NK-92 (cell line): ENCODE measurements around the gene TANC1.

Experiments used
- DNase-seq: peaks from one replicate; lab custom pipeline; 2025; ENCODE audit not compliant: unreplicated experiment; lab: John Stamatoyannopoulos, UW

Gene TANC1

DNA sequence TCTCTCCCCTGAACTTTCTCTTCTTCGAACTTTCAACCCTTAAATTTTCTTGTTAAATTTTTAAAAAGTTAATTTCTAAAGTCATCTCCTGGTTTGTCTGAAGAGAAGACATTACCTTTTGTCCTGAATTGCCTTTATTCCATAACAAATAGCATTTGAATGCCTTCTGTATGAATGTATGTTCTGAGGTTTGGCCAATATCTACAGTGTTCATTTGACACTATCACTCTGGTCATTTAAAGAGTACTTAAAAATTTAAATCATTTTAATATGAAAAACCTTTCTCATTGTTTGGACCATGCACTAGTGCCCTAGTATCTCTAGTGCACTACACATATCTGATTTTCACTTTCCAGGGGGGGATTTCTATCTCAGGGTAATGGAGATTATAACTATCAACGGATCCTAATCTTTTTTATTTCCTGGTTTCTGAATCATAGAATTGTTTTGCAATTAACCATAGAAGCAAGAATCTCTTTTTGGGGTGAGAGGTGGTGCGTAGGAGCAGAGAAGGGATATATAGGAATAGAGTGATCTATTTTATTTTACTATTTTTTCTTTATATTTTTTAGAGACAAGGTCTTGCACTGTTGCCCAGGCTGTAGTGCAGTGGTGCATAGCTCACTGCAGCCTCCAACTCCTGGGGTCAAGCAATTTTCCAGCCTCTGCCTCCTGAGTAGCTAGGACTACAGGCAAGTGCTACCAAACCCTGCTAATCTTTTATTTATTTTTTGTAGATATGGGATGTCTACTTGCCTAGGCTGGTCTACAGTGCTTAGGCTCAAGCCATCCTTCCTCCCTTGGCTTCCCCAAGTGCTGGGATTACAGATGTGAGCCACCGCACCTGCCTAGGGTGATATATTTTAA, 25.5 kb downstream of the TANC1 start:
- DNase-seq, result no peak

DNA sequence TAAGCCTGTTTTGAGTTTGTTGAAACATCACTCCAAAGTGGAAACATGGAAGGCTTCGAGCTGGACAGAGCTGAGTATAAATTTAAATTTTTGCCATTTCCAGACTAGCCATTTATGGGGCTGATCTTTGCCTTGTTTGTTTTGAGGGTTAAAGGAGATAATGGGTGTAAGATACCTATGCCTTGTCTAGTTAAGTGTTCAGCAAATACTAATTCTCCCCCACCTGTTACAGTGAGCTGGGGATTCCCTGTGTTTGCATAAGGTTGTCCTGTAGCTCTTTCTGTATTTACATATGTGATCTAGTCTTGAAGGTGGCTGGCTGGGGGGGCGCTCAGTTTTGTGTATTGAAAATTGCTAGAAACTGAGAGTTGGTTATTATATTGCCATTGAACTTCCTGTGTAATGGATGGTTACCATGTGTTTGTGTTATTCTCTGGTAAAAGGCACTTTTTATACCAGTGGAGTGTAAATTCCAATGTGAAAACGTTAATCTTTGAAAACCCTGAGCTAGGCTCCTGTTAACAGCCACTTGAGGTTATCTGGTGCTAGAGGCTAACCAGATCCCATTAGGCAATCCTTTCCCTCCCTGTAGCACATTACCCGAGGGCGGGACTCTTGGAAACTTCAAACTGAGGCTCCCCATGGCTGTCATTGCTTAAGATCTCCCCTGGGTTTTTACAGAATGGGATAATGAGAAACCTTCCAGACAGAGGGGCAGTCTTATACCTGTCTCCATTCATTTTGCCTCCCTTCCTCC, 26.7 kb downstream of the TANC1 start:
- DNase-seq, result no peak

DNA sequence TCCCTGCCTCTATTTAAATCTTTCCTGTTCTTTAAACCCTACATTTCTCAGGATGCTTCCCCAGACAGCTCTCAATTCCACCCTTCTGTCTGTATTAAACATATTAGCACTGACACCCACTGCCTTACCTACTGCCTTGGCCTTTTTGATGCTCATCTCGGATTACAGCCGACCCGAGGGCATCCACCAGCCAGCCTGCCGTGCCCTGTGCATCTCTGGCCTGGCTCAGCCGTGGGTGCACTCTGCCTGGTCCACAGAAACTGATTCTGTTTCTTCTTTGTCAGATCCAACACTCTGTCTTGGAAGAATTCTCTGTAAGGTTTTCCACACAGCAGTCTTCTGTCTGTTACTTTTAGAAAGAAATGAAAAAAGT, 27.2 kb downstream of the TANC1 start:
- DNase-seq, result no peak

DNA sequence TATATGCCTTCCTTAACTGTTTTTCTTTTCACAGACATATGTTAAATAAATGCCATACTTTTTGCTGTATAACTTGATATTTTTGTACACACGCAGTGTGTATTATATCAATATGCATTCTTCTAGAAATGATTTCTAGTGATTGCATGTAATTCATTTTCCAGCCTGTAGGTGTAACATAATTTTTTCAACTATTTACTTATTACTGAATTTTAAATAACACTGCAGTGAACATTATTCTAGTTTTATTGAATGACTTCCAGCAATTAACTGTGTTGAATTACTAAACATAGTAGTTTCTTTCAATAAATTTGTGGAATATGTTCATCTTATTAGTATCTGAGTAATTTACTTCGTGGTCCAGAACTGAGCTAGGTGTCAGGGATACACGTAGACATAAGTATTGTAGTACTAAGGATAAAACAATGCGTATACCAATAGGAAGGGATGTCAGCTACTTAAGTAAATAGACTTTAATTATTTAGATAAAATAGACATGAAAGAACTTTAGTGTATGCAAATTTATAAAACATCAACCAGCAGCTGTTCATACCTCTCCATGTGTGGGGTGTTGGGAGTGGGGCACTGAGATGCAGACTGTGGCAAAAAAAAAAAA, 28.0 kb downstream of the TANC1 start:
- DNase-seq, result no peak

DNA sequence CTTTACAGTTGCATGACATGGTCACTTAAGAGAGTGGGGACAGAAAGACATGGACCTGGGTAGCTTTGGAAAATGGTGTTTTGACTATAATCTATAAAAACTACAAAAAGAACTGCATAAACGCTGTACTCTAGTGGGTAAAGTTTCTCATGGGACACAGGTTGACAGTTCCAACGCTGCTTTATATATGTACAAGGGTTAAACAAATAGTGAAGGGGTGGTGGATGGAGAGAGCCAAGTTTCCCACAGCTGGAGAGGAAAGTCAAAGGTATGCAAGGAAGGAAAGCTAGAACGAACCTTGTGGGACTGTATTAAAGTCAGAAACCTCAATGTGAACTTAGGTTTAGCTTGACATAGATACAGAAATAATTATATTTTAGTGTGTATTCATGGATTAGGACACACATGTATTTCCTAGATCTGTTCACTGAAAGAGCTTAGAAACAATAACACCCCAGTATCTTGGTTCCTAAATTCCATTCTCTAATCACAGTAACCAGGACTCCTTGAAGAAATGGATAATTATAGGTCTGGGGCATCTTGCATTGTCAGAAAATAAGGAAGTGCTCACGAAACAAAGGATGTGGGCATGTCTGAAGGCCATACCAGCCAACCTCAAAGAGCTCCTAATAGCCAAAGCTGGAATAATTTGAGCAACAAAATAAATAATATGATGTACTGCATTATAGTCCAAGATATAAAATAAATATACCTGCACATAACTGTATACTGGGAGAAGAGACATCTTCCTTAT, 28.8 kb downstream of the TANC1 start:
- DNase-seq, result no peak

DNA sequence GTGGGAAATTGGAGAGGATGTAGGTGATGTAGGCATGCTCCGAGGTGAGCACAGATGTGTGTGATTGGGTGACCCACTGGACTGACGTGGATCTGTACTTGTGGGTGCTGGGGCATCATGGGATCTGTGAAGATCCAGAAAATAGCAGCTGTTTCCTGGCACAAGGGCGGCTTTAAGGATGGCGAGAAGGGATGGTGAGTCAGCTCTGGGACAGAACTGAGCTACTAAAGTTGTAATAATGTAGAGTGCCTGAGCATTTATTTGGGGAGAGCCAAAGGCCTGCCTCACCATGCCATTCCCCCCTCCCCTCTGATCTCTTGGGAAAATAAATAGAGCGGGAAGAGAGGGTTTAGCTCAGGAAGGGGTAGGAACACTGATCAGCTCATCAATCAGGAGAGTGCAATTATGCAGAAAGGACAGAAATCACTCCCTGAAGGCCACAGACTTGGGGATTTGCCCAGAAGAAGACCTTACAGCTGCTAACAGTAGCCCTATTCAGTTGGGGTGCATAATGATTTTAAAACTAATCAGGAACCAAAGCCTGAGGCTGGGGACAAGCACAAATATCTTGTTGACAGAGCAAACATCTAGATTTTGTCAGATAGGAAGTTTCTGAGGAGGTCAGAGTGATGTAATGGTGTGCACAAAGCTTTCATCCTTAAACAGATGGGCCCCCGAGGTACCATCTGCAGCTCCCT, 30.3 kb downstream of the TANC1 start:
- DNase-seq, result no peak

DNA sequence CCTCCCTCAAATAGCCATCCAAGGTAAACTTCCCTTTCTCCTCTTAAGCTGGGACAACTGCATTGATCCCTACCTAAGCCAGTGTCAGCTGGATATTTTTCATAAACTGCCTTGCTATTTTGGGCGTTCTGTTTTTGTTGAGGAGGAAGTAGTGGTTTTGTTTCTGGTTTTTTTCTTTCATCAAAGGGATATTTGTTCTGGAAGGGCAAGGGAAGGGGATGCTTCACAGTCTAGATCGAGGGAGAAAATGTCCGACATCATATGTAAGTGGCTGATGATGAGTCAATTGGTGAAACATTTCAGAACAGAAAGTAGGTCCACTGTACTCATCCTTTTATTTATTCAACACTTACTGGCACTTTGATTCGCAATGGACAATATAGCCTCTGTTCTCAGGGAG, 31.0 kb downstream of the TANC1 start:
- DNase-seq, result no peak

DNA sequence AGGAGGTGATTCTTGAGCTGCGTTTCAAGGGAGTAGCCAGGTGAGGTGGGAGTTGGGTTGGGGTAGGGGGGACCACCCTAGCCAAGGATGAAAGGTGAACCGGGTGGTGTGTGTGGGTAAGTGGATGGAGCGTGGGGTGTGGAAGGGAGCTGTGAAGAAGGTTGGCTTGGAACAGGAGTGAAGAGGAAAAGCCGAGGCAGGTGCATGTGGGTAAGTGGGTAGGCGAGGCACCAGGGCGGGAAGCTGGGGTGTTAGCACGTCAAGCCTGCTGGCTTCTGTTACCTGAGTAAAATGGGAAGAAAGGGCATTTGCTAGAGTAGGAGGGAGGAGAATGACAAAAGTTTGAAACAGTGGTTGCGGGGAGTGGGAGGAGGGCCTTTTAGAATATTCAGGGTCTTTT, 31.6 kb downstream of the TANC1 start:
- no peak for DNase-seq

DNA sequence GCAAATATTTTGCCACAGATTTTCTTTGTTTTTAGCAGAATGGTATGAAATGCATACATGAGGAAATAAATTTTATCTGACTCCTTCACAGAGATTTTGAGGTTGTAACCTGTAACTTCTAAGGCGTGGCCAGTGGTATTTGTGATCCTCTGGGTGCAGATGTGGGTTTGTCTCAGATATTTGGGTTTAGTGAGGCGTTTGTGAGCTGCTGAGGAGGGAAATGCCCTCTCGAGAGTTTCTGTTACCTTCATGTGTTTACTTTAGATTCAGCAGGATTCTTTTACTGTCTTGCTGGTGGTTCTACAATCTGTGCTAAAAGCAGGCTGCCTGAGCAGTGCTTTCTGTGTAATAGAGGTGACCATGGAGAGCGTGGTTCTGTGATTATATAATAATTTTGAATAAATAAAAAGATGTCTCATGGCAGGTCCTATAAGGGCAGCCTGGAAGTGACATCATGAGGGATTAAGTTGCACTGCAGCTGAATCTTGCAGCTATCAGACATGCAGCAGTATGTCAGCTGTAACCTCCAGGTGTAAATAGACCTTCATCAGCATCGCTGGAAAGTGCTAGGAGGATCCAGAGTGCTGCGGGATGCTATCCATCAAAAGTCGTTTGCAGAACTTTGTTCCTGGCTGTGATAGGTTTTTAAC, 34.1 kb downstream of the TANC1 start:
- DNase-seq, result no peak

DNA sequence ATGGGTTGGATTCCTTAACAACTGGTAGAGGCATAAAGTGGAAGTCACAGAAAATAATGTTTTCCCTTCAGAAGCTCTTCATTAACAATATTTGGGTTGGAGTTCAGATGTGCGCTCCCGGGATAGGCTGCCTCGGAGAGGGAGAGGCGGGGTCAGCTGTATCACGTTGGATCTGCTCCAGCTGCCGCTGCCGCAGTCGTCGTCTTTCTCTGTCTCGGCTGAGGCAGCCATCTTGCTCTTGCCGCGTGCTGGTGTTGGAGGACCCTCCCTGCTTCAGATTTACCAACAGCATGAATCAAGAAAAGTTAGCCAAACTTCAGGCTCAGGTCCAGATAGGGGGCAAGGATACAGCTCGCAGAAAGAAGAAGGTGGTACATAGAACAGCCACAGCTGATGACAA, 35.1 kb downstream of the TANC1 start:
- no peak for DNase-seq

DNA sequence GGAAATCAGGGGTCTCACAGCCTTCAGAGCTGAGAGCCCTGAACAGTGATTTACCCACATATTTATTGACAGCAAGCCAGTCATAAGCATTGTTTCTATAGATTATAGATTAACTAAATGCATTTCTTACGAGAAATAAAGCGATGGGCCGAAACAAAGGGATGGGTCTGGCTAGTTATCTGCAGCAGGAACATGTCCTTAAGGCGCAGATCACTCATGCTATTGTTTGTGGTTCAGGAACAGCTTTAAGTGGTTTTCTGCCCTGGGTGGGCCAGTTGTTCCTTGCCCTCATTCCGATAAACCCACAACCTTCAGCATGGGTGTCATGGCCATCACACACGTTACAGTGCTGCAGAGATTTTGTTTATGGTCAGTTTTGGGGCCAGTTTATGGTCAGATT, 36.4 kb downstream of the TANC1 start:
- DNase-seq, result no peak

DNA sequence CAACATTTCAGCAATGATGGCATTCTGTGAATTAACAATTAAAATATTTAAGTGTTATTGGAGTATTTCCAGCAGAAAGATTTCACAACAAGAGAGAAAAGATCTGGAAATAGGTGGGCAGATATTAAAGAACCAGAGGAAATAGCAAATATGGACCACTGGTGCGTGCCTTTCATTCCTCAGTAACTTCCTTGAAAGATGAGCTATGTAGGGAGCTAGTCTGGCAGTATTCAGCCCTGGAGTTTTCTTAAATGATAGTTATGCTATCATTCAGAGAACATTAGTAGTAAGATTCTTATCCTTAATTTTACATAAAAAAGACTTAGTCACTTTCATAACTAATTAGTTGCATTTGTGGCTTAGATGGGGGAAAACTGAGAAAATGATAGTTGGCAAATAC, 41.5 kb downstream of the TANC1 start:
- no peak for DNase-seq

DNA sequence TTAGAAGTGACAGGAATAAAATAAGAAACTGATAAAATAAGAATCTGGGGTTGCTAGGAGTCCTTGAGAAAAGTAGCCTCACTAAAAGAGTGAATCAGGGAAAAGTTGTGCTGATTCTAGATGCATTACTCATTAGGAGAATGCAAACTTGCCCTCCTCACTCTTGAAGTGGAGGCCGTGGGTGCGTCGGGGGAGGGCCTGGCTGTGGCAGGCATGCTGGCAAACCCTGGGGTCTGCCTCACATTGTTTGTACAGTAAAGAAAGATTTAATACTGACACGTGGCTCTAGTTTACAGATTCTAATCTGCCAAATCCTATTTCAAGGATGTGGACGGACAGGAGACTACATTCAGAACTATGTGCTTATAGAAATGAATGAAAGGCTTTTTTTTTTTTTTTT, 41.9 kb downstream of the TANC1 start:
- DNase-seq, result no peak

DNA sequence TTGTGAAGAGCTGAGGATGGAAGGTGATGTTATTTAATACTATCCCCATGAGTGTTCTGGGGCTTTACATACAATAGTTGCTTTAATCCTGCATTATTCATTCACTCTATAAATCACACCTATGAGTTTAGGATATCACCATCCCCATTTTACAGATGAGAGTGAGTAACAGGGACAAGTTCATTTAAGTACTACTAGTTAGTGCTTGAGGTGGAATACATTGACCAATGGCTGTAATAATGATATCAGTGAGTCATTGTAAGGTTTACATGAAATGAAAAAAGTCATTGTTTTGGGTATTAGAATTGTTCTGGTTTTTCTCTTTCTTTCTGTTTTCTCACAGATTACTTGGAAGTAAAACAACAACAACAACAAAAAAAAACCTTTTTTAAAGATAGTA, 42.5 kb downstream of the TANC1 start:
- no peak for DNase-seq

DNA sequence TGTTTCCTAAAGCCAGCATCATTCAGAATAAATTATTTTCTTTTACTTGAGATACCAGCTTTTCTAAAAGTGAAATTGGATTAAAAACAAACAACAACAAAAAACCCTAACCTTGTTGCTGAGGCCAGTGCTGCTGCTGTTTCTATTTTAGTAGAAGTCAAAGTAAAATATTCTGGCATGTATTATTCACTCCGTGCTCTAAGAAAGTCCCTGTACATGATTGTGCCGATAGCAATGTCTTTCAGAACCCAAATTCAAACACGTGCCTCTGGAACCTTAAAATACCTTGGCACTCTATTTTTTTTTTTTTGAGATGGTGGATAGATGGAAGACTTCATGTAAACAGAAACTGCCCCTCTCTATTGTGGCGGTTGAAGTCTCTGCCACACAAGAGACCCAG, 43.7 kb downstream of the TANC1 start:
- no peak for DNase-seq

DNA sequence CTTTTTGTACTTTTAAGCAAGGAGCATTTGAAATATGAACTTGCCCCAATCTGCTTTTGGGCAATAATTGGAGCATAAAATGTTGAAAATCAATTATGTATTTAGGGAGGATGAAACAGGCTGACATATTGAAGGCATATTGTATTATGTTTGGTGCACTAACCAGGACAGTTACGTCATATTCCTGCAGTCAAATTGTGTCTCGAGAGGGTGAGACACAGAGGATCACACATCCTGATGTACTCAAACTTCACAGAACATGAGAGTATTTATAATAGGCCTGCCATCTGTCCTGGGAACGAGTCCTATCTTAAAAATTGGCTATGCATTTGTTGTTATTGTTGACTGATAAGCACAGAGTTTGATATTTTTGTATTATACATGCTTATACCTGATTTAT, 44.7 kb downstream of the TANC1 start:
- DNase-seq, result no peak

DNA sequence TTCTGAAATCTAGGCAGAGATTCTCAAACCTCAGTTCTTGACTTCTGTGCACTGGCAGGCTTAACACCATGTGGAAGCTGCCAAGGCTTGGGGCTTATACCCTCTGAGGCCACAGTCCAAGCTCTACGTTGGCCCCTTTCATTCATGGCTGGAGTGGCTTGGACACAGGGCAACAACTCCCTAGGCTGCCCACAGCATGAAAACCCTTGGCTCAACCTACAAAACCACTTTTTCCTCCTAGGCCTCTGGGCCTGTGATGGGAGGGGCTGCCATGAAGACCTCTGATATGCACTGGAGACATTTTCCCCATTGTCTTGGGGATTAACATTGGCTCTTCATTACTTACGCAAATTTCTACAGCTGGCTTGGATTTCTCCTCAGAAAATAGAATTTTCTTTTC, 46.7 kb downstream of the TANC1 start:
- DNase-seq, result no peak

DNA sequence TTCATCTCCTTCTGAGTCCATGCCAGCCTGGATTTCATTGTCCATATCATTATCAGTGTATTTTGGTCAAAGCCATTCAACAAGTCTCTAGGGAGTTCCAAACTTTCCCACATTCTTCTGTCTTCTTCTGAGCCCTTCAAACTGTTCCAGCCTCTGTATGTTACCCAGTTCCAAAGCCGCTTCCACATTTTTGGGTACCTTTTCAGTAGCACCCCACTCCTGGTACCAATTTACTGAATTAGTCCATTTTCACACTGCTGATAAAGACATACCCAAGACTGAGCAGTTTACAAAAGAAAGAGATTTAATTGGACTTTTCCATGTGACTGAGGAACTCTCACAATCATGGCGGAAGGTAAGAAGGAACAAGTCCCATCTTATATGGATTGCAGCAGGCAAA, 47.4 kb downstream of the TANC1 start:
- no peak for DNase-seq

DNA sequence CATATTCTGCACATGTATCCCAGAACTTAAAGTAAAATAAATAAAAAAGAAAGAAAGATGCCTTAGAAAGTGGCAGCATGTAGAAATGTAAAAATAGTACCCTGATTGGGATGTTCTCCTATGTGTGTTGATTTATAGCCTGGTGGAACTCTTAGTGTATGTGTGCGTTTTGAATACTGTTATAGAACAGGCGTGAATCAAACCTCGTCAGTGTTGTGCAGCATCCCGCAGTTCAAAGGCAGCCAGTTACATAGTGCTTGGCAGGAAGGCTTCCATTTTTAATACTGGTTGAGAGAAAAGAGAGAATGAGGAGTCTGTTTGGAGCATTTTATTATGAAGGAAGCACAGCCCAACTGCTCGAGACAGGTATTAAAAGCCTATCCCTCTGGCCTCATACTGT, 49.4 kb downstream of the TANC1 start:
- DNase-seq, result no peak

DNA sequence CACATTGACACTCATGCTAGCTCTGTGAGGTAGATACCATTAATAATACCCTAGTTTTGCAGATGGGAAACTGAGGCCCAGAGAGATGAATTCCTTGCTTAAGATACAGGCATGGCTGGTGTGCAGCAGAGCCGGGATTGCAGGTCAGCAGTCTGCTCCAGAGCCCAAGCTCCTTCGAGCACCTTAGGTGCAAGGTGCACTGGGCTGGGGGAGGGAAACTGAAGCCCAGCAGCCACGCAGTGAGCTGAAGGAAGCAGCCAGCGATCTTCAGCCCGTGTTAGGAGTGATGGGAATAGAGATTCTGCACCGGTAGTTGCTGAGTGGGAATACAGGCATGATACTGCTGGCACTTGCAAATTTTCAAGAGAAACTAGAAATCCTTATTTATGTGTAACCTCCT, 50.6 kb downstream of the TANC1 start:
- no peak for DNase-seq
